Raji (cell line): ENCODE data around the gene FCRLB.

Source experiments
- POLR2A ChIP-seq: IDR thresholded peaks from 2 replicates; pipeline ENCODE4 v1.6.1; 2011; ENCODE audit warnings: low read depth, low read length, control low read depth; ENCODE audit not compliant: insufficient read depth

FCRLB gene

GRCh38 chr1:161733526-161733925 lies 12.2 kb downstream of the FCRLB start:
- no peak for TF ChIP-seq POLR2A

- no peak for TF ChIP-seq POLR2A
Observed at GRCh38 chr1:161735837-161736236, 14.5 kb downstream of the FCRLB start.

- TF ChIP-seq POLR2A = no peak
Observed at GRCh38 chr1:161736335-161736969, 15.1 kb downstream of the FCRLB start.

GRCh38 chr1:161737625-161738024 lies 16.3 kb downstream of the FCRLB start:
- no peak for TF ChIP-seq POLR2A

- peak; percentile 14; the same call in 1 of the 2 replicates for TF ChIP-seq POLR2A
Observed at GRCh38 chr1:161738627-161739287, 17.4 kb downstream of the FCRLB start.

GRCh38 chr1:161739865-161740566 lies 18.7 kb downstream of the FCRLB start:
- no peak for TF ChIP-seq POLR2A

- no peak for TF ChIP-seq POLR2A
Observed at GRCh38 chr1:161740921-161741320, 19.6 kb downstream of the FCRLB start.

GRCh38 chr1:161743231-161743630 lies 21.9 kb downstream of the FCRLB start:
- no peak for TF ChIP-seq POLR2A

GRCh38 chr1:161747801-161748200 lies 26.5 kb downstream of the FCRLB start:
- no peak for TF ChIP-seq POLR2A

GRCh38 chr1:161749509-161750407 lies 28.4 kb downstream of the FCRLB start, which contains the start of gene DUSP12:
DUSP12 (plus strand) TSS chr1:161749786; CDS start chr1:161749802, 16 bp downstream.
- TF ChIP-seq POLR2A = peak; percentile 81

- no peak for TF ChIP-seq POLR2A
Observed at GRCh38 chr1:161763522-161764098, 42.3 kb downstream of the FCRLB start.

- TF ChIP-seq POLR2A = peak; percentile 63
Observed at GRCh38 chr1:161766102-161766981, 45.0 kb downstream of the FCRLB start, which contains the start of gene ATF6. ATF6 (plus strand) TSS chr1:161766320; CDS start chr1:161766361, 41 bp downstream.

GRCh38 chr1:161768461-161768860 lies 47.1 kb downstream of the FCRLB start:
- no peak for TF ChIP-seq POLR2A
